HCEC 1CT (cell line): ENCODE measurements around the gene SH3BP5L.
"Not testable (repeated sequence)": the region's sequence is repeated elsewhere in the genome, so short reads cannot be mapped to it uniquely, and the experiment has no call there.

Source experiments
- DNase-seq: peaks from one replicate; pipeline ENCODE4 v3.0.0-alpha.2; 2017

The SH3BP5L gene

DNA sequence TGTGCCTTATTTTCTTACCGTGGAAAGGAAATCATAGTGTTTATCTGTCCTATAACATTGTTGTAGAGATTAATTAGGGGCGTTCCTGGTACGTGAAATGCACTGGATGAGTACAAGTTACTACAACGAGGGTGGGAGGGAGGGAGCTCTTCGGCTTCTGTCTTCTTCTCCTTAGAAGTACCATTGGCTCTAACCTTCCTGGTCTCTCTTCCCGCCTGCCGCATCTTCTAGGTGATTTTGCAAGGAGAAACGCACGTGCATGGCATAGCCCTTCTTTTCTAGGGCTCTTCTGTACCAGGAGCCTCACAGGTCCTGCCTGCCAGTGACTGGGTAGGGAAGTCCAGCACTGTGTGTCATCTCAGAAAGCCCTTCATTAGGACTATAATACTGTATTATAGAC lies 16.8 kb downstream of the SH3BP5L start:
- no peak for DNase-seq

DNA sequence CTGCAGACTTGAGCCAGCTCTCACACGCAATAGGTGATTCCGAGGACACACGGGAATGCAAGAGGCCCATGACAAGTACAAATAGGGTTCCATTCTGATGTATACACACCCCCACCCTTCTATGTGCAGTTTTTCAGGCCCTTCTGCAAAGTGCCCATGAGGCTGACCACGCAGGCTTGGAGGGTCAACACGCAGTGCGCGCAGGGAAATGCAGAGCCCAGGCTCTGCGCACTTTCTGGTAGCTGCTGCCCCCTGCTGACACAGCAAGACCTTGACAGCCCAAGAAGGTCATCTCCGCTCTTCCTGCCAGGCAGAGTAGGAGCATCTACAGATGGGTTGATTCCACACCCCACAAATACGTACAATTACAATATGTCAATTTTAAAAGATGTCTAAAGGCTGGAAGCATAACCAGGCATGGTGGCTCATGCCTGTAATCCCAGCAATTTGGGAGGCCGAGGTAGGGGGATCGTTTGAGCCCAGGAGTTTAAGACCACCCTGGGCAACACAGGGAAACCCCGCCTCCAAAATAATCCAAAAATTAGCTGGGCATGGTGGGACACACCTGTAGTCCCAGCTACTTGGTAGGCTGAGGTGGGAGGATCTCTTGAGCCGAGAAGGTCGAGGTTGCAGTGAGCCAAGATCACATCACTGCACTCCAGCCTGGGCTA lies 18.5 kb downstream of the SH3BP5L start:
- DNase-seq, result peak; percentile 17

DNA sequence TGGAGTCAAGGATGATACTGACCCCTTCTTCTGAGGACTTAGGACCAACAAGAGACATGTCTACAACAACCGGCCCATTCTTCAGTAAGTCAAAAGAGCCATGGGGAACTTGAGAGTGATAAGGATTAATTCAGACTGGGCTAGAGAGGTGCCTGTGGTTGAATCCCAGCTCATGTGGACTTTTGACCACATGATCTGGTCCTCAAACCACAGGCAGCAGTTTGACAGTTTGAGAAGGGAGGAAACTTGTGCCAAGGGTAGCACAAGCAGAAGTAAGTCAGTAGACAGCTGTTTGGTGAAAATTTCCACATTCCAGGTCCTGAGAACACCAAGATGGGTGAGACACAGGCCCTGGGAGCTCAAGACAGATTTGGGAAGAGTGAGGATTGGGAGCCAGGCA lies 19.8 kb downstream of the SH3BP5L start:
- no peak for DNase-seq

DNA sequence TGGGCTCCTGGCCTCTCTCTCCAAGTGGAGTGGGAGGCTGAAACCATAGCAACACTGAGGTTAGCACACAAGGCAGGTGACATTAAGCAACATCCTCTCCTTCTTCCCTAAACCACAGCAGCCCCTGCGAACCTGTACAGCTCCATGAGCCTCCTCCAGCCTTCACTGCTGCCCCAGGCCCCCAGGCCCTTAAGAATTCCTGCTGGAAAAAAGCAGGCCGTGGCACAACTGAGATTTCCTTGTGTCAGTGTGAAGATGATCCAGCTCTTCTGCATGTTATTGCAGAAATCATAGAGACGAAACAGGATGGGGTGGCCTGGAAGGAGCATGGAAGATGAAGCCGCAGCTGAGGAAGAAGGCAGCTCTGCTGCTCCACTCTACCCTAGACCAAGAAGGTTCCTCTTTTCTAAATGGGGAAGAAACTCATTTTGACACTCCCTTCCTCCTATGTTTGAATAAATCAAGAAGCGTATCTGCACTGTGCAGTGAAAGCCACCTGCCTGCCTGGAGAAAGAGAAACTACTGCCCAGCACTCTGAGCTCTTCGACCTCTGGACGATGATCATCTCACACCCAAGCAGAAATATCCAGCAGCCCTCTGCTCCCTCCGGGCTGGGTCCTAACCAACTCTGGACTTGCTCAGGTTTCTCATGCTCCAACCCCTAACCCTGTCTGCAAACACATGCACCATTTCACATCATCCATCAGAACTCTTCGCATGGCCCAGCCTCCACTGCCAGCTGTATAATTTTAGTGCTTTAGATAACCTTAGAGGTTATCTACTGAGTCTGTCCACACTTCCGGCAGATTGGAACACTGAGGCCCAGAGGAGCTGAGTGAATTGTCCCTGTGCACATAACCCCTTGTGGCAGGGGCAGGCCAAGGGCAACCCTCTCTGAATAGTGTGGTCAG lies 20.7 kb downstream of the SH3BP5L start:
- DNase-seq, result no peak

DNA sequence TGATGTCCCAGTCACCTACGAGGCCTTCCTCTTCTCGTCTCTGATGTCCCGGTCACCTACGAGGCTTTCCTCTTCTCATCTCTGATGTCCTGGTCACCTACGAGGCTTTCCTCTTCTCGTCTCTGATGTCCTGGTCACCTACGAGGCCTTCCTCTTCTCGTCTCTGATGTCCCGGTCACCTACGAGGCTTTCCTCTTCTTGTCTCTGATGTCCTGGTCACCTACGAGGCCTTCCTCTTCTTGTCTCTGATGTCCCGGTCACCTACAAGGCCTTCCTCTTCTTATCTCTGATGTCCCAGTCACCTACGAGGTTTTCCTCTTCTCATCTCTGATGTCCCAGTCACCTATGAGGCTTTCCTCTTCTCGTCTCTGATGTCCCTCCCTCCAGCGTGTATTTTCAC lies 22.2 kb downstream of the SH3BP5L start:
- not testable (repeated sequence) for DNase-seq

DNA sequence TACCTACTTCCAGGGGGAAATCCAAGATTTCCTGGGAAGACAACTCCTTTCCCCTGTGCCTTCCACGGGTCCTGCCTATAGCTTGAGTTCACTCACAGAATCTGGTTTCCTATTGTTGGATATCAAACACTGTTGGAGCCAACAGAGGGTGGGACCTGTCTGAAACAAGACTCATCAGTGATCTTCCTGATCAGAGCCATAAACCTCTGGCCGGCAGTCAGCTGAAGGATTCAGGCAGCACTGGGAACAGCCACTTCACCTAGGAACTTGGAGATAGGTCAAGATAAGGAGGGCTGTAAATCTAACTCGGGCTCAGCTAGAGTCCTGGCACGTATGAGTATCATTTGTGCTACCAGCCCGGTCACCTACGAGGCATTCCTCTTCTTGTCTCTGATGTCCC lies 23.3 kb downstream of the SH3BP5L start:
- DNase-seq, result no peak

DNA sequence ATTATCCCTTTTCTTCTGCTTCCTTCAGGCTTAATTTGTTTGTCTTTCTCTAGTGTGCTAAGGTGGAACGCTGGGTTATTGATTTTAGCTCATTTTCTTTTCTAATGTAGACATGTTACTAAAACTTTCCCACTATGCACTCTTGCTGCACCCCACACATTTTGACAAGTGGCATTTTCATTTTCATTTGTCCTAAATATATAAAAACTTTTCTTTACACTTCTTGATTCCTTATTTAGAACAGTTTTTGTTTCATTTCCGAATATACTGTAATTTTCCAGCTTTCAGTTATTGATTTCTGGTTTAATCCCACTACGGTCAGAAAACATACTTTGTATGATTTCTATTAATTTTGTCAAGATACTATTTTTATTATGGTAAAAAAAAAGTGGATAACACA lies 25.3 kb downstream of the SH3BP5L start:
- DNase-seq, result no peak

DNA sequence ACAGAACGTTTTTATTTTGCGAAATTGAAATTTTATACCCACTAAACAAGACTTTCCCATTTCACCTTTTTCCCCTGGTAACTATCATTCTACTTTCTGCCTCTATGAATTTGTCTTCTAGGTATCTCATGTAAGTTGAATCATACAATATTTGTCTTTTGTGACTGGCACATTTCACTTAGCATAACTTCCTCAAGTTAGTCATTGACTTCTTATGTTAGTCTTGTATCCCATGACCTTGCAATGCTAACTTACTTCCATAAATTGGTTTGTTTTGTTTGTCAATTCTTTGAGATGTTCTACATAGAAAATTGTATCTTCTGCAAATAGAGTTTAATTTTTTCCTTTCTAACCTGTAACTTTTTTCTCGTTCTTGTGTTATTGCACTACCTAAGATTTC lies 26.9 kb downstream of the SH3BP5L start:
- DNase-seq, result no peak

DNA sequence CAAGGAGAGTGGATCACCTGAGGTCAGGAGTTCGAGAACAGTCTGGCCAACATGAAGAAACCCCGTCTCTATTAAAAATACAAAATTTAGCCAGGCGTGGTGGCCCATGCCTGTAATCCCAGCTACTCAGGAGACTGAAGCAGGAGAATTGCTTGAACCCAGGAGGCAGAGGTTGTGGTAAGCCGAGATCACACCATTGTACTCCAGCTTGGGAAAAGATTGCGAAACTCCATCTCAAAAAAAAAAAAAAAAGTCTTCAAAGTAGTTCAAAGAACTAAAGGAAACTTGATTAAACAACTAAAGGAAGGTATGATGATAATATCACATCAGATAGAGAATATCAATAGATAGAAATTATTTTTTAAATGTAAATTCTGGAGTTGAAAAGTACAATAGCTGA lies 31.1 kb downstream of the SH3BP5L start:
- not testable (repeated sequence) for DNase-seq

DNA sequence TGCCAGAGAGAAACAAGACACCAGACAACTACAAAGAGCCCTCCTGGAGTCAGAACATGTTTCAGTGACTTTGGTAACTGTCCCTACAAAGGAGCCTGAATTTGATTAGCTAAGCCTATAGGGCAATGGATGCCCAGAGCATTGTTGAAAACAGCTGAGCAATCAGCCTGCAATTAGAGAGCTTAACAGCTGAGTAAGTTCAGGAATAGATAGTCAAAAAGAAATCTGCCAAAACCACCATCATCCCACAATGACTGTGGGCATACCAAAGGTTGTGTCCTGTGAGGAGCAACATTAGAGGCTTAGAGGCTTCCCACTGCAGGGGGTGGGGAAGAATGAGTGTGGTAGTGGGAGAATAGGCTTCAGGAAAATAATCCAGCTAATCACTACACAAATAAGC lies 32.1 kb downstream of the SH3BP5L start:
- DNase-seq, result no peak

DNA sequence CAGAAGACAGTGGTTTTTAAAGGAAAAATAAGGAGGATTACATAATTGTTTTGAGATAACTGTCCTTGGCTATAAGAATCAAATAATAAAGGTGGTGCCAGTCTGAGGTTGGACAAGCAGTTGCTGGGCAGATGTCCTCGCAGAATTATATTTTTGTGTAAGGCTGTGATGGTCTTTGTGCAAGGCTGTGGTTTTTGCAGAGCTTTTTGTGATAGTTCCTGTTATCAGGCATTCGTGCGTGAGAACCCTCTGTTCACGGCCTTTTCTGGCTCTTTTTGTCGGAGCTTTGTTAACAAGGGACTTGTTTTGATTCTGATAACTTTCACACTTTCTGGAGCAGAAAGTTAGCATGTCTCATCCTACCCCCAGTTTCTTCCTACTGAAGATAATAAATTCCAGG lies 33.4 kb downstream of the SH3BP5L start:
- DNase-seq, result no peak

DNA sequence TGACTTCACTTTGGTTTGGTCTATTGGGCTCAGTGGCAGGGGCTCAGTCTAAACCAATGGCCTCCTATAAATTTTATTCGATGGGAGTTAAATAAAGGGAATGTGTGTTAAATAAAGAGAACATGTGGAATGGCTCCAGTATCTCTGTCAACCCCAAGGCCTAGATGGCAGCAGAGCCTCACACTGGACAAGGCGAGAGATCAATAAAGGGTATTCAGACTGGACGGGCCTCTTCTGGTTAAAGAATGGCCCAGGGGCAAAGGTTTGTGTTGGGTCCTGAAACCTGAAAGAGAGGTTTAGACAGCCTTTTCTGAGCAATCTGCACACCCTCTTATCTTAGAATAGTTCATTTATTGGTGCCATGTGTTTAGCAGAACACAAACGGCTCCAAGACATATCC lies 34.7 kb downstream of the SH3BP5L start:
- DNase-seq, result no peak

DNA sequence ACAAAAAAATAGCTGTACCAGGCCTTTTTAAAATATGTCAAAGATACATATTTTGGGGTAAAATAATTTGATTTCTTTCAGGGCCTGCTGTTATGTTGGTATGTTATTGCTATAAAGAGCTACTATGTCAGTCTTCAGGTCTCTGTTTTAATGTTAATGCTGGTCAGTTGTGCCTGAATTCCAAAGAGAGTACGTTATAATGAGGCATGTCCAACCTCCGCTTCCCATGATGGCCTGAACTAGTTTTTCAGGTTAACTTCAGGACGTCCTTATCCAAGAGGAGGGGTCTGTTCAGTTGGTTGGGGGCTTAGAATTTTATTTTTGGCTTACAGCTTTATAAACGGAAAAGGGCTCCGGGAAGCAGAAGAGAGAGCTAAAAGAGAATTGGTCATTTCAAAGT lies 35.3 kb downstream of the SH3BP5L start:
- DNase-seq, result no peak

DNA sequence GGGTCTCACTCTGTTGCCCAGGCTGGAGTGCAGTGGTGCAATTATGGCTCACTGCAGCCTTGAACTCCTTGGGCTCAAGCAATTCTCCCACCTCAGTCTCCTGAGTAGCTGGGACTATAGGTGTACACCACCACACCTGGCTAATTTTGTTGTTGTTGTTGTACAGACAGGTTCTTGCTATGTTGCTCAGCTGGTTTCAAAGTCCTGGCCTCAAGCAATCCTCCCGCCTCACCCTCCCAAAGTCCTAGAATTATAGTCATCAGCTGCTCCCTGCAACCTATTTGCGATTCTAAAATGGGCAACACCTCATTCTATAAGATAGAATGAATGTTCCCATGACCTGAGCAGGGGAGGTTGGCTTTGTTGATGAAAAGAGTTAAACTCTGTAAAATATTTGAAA lies 36.4 kb downstream of the SH3BP5L start:
- DNase-seq, result not testable (repeated sequence)

DNA sequence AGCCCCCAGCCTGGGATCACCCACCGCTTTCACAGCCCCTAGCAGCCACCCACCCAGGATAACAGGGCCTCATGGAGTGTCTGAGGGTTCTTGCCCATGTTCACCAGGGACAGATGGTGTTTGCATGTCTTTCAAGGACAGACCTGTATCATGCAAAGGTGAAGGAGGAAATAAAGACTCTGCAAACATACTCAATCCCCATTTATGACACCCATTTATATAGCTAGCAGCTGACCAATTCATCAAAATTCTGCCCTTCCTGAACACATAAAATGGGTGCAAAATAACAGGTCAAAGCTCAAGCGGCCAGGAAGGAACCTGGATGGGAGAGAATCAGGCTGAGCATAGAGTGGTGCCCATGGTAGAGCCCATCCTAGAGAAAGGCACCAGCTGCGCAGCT lies 37.4 kb downstream of the SH3BP5L start:
- DNase-seq, result no peak

DNA sequence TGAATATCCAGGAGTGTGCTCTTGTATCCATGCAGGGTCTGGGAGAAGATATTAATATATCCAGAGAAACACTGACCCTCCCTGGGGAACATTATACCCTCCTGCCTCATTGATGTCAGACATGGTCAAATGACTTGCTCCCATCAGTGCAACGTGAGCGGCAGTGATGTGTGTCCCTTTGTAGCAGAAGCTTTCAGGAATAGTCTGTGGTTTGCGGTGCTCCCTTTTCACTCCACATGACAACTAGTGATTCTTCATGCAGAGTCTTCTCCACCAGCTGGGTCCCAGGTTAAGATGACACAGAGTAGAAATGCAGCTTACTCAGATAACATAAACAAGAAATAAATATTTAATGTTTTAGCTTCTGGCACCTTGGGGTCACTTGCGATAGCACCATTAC lies 38.3 kb downstream of the SH3BP5L start:
- DNase-seq, result no peak

DNA sequence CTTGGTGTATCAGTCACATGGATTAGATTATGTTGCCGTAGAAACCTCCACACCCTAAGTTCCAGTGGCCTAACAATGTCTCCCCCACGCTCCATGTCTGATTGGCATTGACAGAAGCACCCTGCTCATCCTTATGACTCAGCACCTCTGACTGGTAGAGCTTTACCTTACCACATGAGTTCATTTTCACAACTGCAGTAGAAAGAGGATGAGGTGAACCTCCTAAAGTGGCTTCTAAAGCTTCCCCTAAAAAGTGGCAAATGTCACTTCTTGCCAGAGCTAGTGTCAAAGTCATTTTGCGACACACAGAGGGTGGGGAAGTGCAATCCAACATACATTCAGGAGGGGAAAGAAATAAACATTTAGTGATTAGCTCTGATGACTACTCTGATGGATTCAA lies 39.6 kb downstream of the SH3BP5L start:
- DNase-seq, result no peak

DNA sequence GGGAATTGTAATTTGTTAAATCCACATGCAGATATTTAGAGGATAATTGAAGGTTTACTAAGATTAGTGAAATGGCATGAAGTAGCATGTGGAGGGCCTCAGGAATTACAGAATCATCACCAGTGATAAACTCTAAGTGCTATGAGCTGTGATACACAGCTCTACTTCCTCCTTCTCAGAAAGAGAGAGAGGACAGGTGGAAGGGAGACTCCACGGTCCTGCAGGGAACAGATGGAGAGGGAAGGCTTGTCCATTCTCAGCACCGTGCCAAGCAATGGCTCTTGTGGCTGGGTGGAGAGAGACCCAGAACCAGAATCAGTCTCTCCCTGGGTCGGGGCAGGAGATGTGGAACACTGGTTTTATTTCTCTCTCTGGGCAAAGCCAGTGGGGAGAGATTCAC lies 42.3 kb downstream of the SH3BP5L start:
- no peak for DNase-seq

DNA sequence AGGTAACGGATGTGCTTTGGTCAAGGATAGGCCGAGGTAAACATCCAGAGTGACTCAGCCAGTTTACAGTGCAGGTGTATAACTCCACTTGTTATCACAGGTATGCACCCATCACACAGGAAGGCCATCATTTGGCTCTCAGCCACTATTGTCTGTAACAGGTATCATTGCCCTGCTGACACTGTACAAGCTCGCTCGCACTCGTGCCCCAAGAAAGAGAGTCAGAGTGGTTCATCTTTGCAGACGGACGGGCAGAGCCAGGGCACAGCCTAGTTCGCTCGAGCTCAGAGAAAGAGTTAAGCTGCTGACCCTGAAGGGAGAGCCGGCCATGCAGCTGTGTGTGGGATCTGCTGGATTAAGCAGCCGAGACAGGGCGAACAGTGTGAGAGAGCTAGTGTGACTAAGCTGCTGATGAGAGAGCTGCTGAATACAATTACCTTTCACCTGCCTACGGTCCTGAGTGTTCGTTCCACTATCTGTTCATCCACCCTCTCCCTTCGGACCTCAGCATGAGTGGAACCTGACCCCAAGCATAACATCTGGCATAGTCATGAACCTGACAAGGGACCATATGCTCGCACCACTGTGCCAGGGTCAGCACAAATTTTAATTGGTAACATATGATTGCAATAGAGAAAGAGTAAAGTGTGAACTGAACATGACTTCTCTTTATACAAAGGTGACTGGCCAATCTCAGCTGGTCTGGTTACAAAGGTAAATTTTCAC lies 43.1 kb downstream of the SH3BP5L start:
- no peak for DNase-seq

DNA sequence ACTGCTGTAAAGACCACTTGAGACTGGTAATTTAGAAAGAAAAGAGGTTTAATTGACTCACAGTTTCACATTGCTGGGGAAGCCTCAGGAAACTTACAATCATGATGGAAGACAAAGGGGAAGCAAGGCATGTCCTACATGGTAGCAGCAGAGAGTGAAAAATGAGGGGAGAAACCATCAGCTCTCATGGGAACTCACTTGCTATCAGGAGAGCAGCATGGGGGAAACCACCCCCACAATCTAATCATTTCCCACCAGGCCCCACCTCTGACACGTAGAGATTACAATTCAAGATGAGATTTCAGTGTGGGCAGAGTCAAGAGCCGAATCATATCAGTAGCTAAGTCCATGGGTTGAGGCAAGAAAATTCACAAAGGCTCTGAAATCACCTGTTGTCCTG lies 46.4 kb downstream of the SH3BP5L start:
- DNase-seq, result no peak

DNA sequence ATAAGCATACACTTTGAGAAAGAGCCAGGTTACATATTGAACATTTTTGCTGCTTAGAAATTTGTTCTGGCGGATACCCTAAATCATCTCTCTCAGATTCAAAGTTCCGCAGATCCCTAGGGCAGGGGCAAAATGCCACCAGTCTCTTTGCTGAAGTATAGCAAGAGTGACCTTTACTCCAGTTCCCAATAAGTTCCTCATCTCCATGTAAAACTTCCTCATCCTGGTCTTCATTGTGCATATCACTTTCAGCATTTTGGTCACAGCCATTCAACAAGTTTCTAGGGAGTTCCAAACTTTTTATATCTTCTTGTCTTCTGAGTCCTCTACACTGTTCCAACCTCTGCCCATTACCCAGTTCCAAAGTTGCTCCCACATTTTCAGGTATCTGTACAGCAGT lies 46.8 kb downstream of the SH3BP5L start:
- no peak for DNase-seq

DNA sequence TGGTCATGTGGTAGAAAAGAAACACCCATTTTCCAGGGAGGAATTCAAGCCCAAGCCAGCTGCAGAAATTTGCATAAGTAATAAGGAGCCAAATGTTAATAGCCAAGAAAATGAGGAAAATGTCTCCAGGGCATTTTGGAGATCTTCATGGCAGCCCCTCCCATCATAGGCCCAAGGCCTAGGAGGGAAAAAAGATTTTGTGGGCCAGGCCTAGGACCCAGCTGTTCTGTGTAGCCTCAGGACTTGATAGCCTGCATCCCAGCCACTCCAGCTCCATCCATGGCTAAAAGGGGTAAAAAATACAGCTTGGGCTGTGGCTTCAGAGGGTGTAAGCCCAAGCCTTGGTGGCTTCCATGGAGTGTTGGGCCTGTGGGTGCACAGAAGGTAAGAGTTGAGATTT lies 48.7 kb downstream of the SH3BP5L start:
- no peak for DNase-seq

DNA sequence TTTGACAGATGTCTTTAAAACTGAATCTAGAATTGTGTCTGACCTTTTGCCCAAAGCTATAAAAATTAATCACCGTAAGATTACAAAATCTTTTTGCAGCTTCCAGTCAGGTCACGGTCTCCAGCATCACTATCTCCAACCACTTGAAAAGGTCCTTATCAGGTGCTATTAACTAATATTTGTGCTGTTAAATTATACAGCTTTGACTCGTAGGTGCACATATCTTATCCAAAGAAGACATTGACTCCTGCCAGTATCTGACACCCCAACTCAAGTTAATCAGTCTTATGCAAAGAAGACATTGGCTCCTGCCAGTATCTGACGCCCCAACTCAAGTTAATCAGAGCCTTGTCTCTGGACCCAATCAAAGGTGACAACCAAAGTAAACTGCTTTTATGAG lies 50.3 kb downstream of the SH3BP5L start:
- DNase-seq, result no peak
